CD8-positive, alpha-beta memory T cell (primary cell): ENCODE data around the gene SRL. TPM values are rescaled to one million over a fixed set of nuclear protein-coding genes. Genes with fewer than 3 reads are reported as not detected.

ENCODE experiments used
- CTCF ChIA-PET: fragments of 350-600 bp; sonication (Branson Sonifier 250); formaldehyde crosslinking; loops from one replicate; lab custom pipeline; 2021; ENCODE audit warnings: antibody characterized with exemption; lab: Charles Lee
- POLR2A ChIA-PET: fragments of 350-600 bp; sonication (Branson Sonifier 250); formaldehyde crosslinking; loops from one replicate; lab custom pipeline; 2021; ENCODE audit warnings: antibody characterized with exemption; lab: Charles Lee
- DNase-seq, 5 donors: peaks; one replicate each; pipeline versions ENCODE4 v3.0.0 to v3.0.0-alpha.2; 2020 to 2022; ENCODE audit warnings: mixed read lengths in 1 of 5
- H3K27ac ChIP-seq: one replicate; pipeline ENCODE4 v1.7.0; 2013; ENCODE audit warnings: low read depth, mild to moderate bottlenecking, low read length, moderate library complexity
- H3K27me3 ChIP-seq: 2 replicates; pipeline ENCODE4 v1.7.0; 2013; ENCODE audit warnings: low read length, mild to moderate bottlenecking; ENCODE audit not compliant: insufficient read depth, poor library complexity, severe bottlenecking
- H3K36me3 ChIP-seq: 2 replicates; pipeline ENCODE4 v1.7.0; 2013; ENCODE audit warnings: mild to moderate bottlenecking, low read length, moderate library complexity; ENCODE audit not compliant: insufficient read depth
- H3K4me1 ChIP-seq: 2 replicates; pipeline ENCODE4 v1.7.0; 2013; ENCODE audit warnings: mild to moderate bottlenecking, low read length, moderate library complexity; ENCODE audit not compliant: insufficient read depth
- H3K4me3 ChIP-seq: 2 replicates; pipeline ENCODE4 v1.7.0; 2013; ENCODE audit warnings: mild to moderate bottlenecking, low read length
- H3K9me3 ChIP-seq: 2 replicates; pipeline ENCODE4 v1.7.0; 2013; ENCODE audit warnings: mild to moderate bottlenecking, low read length
- H3K27ac Mint-ChIP-seq, 8 donors: one replicate each; pipeline ENCODE4 v1.8.0; 2020 to 2021; ENCODE audit warnings: mixed read lengths in 8 of 8, mild to moderate bottlenecking in 6 of 8, inconsistent platforms in 3 of 8, moderate library complexity in 3 of 8
- H3K27me3 Mint-ChIP-seq, 2 donors: one replicate each; pipeline ENCODE4 v1.8.0; 2020 to 2021; ENCODE audit warnings: mixed read lengths in 2 of 2, mild to moderate bottlenecking in 1 of 2, moderate library complexity in 1 of 2
- H3K36me3 Mint-ChIP-seq, 3 donors: one replicate each; pipeline ENCODE4 v1.8.0; 2020 to 2021; ENCODE audit warnings: mixed read lengths in 3 of 3, inconsistent platforms in 1 of 3, mild to moderate bottlenecking in 1 of 3
- H3K4me1 Mint-ChIP-seq, 3 donors: one replicate each; pipeline ENCODE4 v1.8.0; 2020 to 2021; ENCODE audit warnings: mixed read lengths in 3 of 3, inconsistent platforms in 1 of 3, mild to moderate bottlenecking in 1 of 3
- H3K4me3 Mint-ChIP-seq, 7 donors: one replicate each; pipeline ENCODE4 v1.8.0; 2020 to 2021; ENCODE audit warnings: mixed read lengths in 7 of 7, mild to moderate bottlenecking in 6 of 7, moderate library complexity in 4 of 7, inconsistent platforms in 2 of 7
- H3K9me3 Mint-ChIP-seq, 5 donors: one replicate each; pipeline ENCODE4 v1.8.0; 2020 to 2022; ENCODE audit warnings: mixed read lengths in 5 of 5, mild to moderate bottlenecking in 3 of 5, moderate library complexity in 2 of 5, inconsistent platforms in 1 of 5
- polyA plus RNA-seq: library from polyadenylated mRNA; unstranded; fragments of 300-500 nt; fragmentation: Illumina TruSeq; gene quantifications from one replicate; pipeline ENCODE4 v1.2.3, GENCODE V29; 2021
- total RNA-seq, 2 experiments: library from RNA; stranded (reverse); gene quantifications; one replicate each; pipeline ENCODE4 v1.2.3, GENCODE V29; 2021

The SRL gene
- total and polyA plus RNA-seq, 3 experiments from 2014 or later: not detected

DNA sequence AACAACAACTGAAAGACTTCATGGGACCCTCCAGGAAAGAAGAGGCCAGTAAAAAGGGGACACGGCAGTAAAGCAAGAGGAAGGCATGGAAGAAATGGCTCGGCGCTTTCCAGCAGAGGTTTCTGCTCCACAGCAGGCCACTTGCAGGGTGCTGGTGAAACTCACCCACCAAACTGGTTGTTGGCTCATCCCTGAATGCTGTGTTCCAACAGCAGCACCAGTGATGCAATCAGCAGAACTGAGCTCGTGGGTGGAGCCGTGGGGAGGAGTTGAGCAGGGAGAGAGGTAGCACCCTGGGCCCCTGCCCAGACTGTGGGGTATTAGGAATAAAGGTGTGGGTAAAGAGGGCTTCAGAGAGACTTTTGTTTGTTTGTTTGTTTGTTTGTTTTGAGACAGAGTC, 62.9 kb downstream of the SRL start:
- CTCF ChIA-PET: no interaction called here
- no peak for DNase-seq
- H3K27me3 ChIP-seq: no peaks in the 10 kb centered on the region
- no peak overlapping the region for H3K4me3 ChIP-seq
- H3K4me1 ChIP-seq: no peaks in the 10 kb centered on the region
- Mint-ChIP-seq H3K27me3 (peaks cover 3 to 4% of the 10 kb centered on the region in 2 donors), H3K4me1 (peaks cover 0 to 3% (median 1%) of the 10 kb centered on the region in 3 donors), H3K36me3 (no peaks in the 10 kb centered on the region), H3K4me3 (no peak overlapping the region), H3K27ac (no peak overlapping the region), H3K9me3 (no peaks in the 10 kb centered on the region)
- no peaks in the 10 kb centered on the region for H3K9me3 ChIP-seq
- POLR2A ChIA-PET: no interaction called here
- H3K27ac ChIP-seq: no peak overlapping the region
- no peaks in the 10 kb centered on the region for H3K36me3 ChIP-seq

DNA sequence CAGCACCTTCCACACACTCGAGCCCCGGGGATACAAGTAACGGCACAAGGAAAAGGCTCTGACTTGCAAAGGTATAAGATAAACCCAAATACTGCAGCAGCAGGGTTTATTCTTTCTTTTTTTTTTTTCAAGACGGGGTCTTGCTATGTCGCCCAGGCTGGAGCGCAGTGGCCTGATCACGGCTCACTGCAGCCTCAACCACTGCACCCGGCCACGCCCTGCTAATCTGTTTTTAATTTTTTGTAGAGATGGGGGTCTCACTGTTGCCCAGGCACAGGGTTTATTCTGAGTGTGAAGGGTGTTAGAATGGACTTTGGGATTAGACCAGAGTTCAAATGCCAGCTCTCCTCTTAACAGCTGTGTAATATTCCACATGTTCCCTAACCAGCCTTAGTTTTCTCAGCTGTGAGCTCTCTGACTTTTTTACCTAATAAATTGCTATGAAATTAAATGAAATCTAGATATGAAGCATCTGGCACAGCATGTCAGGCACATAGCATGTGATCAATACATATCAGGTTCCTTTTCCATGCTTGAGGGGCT, 63.3 kb downstream of the SRL start:
- no peaks in the 10 kb centered on the region for H3K9me3 ChIP-seq
- H3K27ac ChIP-seq: no peak overlapping the region
- no peaks in the 10 kb centered on the region for H3K36me3 Mint-ChIP-seq
- no peak overlapping the region for H3K27ac Mint-ChIP-seq
- no peaks in the 10 kb centered on the region for H3K9me3 Mint-ChIP-seq
- DNase-seq: no peak
- H3K36me3 ChIP-seq: no peaks in the 10 kb centered on the region
- POLR2A ChIA-PET: no interaction called here
- peaks cover 0 to 3% (median 1%) of the 10 kb centered on the region in 3 donors for H3K4me1 Mint-ChIP-seq
- H3K4me3 Mint-ChIP-seq: no peak overlapping the region
- CTCF ChIA-PET: no interaction called here
- H3K27me3 Mint-ChIP-seq: peaks cover 3 to 7% of the 10 kb centered on the region in 2 donors
- H3K4me3 ChIP-seq: no peak overlapping the region
- no peaks in the 10 kb centered on the region for H3K4me1 ChIP-seq
- H3K27me3 ChIP-seq: no peaks in the 10 kb centered on the region

GRCh38 chr16:4176906-4177417, 64.9 kb downstream of the SRL start:
- ChIA-PET CTCF (no interaction called here), POLR2A (interaction anchor here (0.5 kb wide), 1 partner anchor 127 kb away, joined by 5 read pairs; no protein-coding TSS in a partner anchor)
- Mint-ChIP-seq H3K4me1 (no peaks in the 10 kb centered on the region), H3K27ac (no peak overlapping the region), H3K4me3 (no peak overlapping the region), H3K9me3 (no peaks in the 10 kb centered on the region), H3K36me3 (no peaks in the 10 kb centered on the region), H3K27me3 (peaks cover 1 to 7% of the 10 kb centered on the region in 2 donors)
- Histone ChIP-seq H3K9me3 (no peaks in the 10 kb centered on the region), H3K4me3 (no peak overlapping the region), H3K27me3 (no peaks in the 10 kb centered on the region), H3K4me1 (no peaks in the 10 kb centered on the region), H3K36me3 (no peaks in the 10 kb centered on the region), H3K27ac (no peak overlapping the region)
- no peak for DNase-seq

DNA sequence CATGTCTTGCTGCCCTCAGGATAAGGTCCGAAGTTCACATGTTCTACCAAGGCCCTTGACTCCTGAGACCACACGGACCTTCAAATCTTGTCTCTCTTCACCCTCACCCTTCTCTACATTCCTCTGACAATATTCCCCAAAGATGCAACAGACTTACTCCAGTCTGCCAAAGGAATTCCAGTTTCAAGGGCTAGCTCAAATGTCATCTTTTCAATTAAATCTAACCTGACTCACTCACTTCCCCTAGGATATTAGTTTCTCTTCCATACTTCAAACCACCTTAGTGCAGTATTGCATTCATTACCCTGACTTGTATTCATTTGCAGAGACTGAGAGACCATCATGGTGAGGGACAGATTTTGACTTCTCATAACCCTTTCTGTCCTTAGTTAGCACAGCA, 66.0 kb downstream of the SRL start:
- no peak overlapping the region for H3K4me3 ChIP-seq
- H3K27ac Mint-ChIP-seq: peak overlapping the region in 1 of 8 donors; percentile 39
- ChIA-PET CTCF (no interaction called here), POLR2A (no interaction called here)
- no peaks in the 10 kb centered on the region for H3K4me1 ChIP-seq
- no peaks in the 10 kb centered on the region for H3K9me3 Mint-ChIP-seq
- H3K36me3 ChIP-seq: no peaks in the 10 kb centered on the region
- H3K27me3 ChIP-seq: no peaks in the 10 kb centered on the region
- DNase-seq: no peak
- H3K27me3 Mint-ChIP-seq: peaks cover 1 to 7% of the 10 kb centered on the region in 2 donors
- H3K9me3 ChIP-seq: no peaks in the 10 kb centered on the region
- no peaks in the 10 kb centered on the region for H3K4me1 Mint-ChIP-seq
- no peaks in the 10 kb centered on the region for H3K36me3 Mint-ChIP-seq
- H3K27ac ChIP-seq: no peak overlapping the region
- H3K4me3 Mint-ChIP-seq: no peak overlapping the region

GRCh38 chr16:4172070-4172469, 69.8 kb downstream of the SRL start:
- Histone ChIP-seq H3K4me1 (no peaks in the 10 kb centered on the region), H3K27ac (no peak overlapping the region), H3K9me3 (no peaks in the 10 kb centered on the region), H3K4me3 (no peak overlapping the region), H3K27me3 (no peaks in the 10 kb centered on the region), H3K36me3 (no peaks in the 10 kb centered on the region)
- CTCF ChIA-PET: interaction anchor here (0.5 kb wide), 1 partner anchor 120 kb away, joined by 3 read pairs; no protein-coding TSS in a partner anchor
- Mint-ChIP-seq H3K27me3 (peaks cover 0 to 10% of the 10 kb centered on the region in 2 donors), H3K4me1 (no peaks in the 10 kb centered on the region), H3K36me3 (no peaks in the 10 kb centered on the region), H3K4me3 (no peak overlapping the region), H3K9me3 (no peaks in the 10 kb centered on the region), H3K27ac (no peak overlapping the region)
- no peak for DNase-seq
- POLR2A ChIA-PET: no interaction called here

DNA sequence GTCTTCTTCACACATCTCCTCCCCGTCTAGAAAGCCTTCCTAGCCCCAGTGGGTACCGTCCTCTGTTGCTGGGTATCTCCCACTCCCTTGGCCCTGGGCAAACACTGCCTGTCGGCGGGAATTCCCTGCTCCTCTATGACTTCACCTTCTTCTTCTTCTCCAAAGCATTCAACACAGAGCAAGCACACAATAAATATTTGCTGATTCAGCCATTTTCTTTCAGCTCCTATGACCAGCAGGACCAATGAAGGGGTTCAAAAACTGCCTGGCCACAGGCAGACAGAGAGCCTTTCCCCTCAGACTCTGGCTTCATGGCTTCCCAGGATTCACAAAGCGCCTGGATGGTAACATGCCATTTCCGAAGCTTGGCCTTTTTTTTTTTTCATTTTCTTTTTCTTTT, 72.5 kb downstream of the SRL start:
- Mint-ChIP-seq H3K27me3 (peaks cover 0 to 6% of the 10 kb centered on the region in 2 donors), H3K9me3 (no peaks in the 10 kb centered on the region), H3K36me3 (no peaks in the 10 kb centered on the region), H3K27ac (no peak overlapping the region), H3K4me3 (no peak overlapping the region), H3K4me1 (no peaks in the 10 kb centered on the region)
- ChIA-PET POLR2A (interaction anchor here (0.6 kb wide), 1 partner anchor 30 kb away, joined by 3 read pairs; no protein-coding TSS in a partner anchor), CTCF (no interaction called here)
- H3K4me1 ChIP-seq: no peaks in the 10 kb centered on the region
- no peaks in the 10 kb centered on the region for H3K9me3 ChIP-seq
- DNase-seq: no peak
- no peak overlapping the region for H3K27ac ChIP-seq
- no peaks in the 10 kb centered on the region for H3K27me3 ChIP-seq
- H3K4me3 ChIP-seq: no peak overlapping the region
- H3K36me3 ChIP-seq: no peaks in the 10 kb centered on the region

DNA sequence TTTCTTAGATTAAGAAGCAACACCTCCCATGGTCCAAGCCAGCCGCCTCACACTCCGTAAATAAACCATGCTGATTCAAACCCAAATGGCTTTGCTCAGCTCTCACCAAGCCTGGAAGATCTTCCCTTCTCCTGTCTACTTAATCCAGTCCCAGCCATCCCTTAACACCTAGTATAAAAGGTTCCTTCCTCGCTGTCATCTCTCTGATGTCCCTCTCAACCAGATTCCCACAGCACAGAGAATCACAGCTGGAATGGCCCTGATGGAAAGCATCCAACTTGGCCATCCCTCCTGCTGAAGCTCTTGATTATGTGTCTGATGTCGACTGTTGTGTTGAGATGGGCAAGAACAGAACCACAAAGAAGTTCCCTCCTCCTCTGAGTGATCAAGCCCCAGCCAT, 75.1 kb downstream of the SRL start:
- Histone ChIP-seq H3K27me3 (no peaks in the 10 kb centered on the region), H3K9me3 (no peaks in the 10 kb centered on the region), H3K4me1 (no peaks in the 10 kb centered on the region), H3K4me3 (no peak overlapping the region), H3K27ac (no peak overlapping the region), H3K36me3 (no peaks in the 10 kb centered on the region)
- H3K4me3 Mint-ChIP-seq: no peak overlapping the region
- H3K4me1 Mint-ChIP-seq: no peaks in the 10 kb centered on the region
- CTCF ChIA-PET: no interaction called here
- no peak for DNase-seq
- POLR2A ChIA-PET: no interaction called here
- H3K27me3 Mint-ChIP-seq: peaks cover 0 to 3% of the 10 kb centered on the region in 2 donors
- H3K27ac Mint-ChIP-seq: no peak overlapping the region
- no peaks in the 10 kb centered on the region for H3K36me3 Mint-ChIP-seq
- H3K9me3 Mint-ChIP-seq: no peaks in the 10 kb centered on the region

GRCh38 chr16:4160658-4161430, 81.0 kb downstream of the SRL start:
- ChIA-PET POLR2A (no interaction called here), CTCF (no interaction called here)
- H3K36me3 ChIP-seq: no peaks in the 10 kb centered on the region
- no peaks in the 10 kb centered on the region for H3K27me3 ChIP-seq
- no peak for DNase-seq
- no peaks in the 10 kb centered on the region for H3K9me3 ChIP-seq
- Mint-ChIP-seq H3K27me3 (peaks cover 0 to 4% of the 10 kb centered on the region in 2 donors), H3K36me3 (no peaks in the 10 kb centered on the region), H3K4me3 (peak overlapping the region in 1 of 7 donors; percentile 60), H3K9me3 (no peaks in the 10 kb centered on the region), H3K4me1 (peaks cover 0 to 13% (median 0%) of the 10 kb centered on the region in 3 donors), H3K27ac (peak overlapping the region in 2 of 8 donors; percentile 35 to 58)
- H3K4me1 ChIP-seq: no peaks in the 10 kb centered on the region
- H3K27ac ChIP-seq: no peak overlapping the region
- no peak overlapping the region for H3K4me3 ChIP-seq
